Measurements from ENCODE around the gene PRCP.
A peak's percentile ranks its signal among the peaks of the same experiment; 100 is the strongest.

Gene PRCP

GRCh38 chr11:82907371-82907770 is 7.1 kb upstream of the PRCP start:
- no peak for DNase-seq (ENCODE audit: low read depth in 2 of 2)

GRCh38 chr11:82906931-82907330 is 6.7 kb upstream of the PRCP start:
- no peak for DNase-seq (ENCODE audit: low read depth in 2 of 2)

- no peak for DNase-seq (ENCODE audit: low read depth in 2 of 2)
These were observed 6.0 kb upstream of the PRCP start for GRCh38 chr11:82906236-82906635.

GRCh38 chr11:82903843-82904586 is 3.8 kb upstream of the PRCP start:
- no peak for DNase-seq (ENCODE audit: low read depth in 2 of 2)

GRCh38 chr11:82902880-82903279 is 2.6 kb upstream of the PRCP start:
- DNase-seq (ENCODE audit: low read depth in 2 of 2) = no peak

- DNase-seq (ENCODE audit: low read depth in 2 of 2) = no peak
These were observed 1.8 kb upstream of the PRCP start for GRCh38 chr11:82901922-82902485.

- DNase-seq (ENCODE audit: low read depth in 2 of 2) = peak; percentile 88 to 94
These were observed 1.1 kb upstream of the PRCP start, which contains the start of gene DDIAS for GRCh38 chr11:82901165-82901921. Gene DDIAS (plus strand): TSS chr11:82901736. CDS start chr11:82914739, 13,003 bp downstream.

GRCh38 chr11:82899957-82900276 is 313 bp downstream of the PRCP start:
- no peak for DNase-seq (ENCODE audit: low read depth in 2 of 2)

- no peak for DNase-seq (ENCODE audit: low read depth in 2 of 2)
These were observed 927 bp downstream of the PRCP start for GRCh38 chr11:82899186-82899820.

- no peak for DNase-seq (ENCODE audit: low read depth in 2 of 2)
These were observed 2.0 kb downstream of the PRCP start for GRCh38 chr11:82898241-82898640.

GRCh38 chr11:82896183-82896582 is 4.0 kb downstream of the PRCP start:
- DNase-seq (ENCODE audit: low read depth in 2 of 2) = no peak

GRCh38 chr11:82895437-82896091 is 4.7 kb downstream of the PRCP start:
- no peak for DNase-seq (ENCODE audit: low read depth in 2 of 2)

- no peak for DNase-seq (ENCODE audit: low read depth in 2 of 2)
These were observed 7.5 kb downstream of the PRCP start for GRCh38 chr11:82892611-82893169.

GRCh38 chr11:82890936-82891335 is 9.3 kb downstream of the PRCP start:
- no peak for DNase-seq (ENCODE audit: low read depth in 2 of 2)

- DNase-seq (ENCODE audit: low read depth in 2 of 2) = no peak
These were observed 10.3 kb downstream of the PRCP start for GRCh38 chr11:82890002-82890341.

GRCh38 chr11:82889133-82890001 is 10.9 kb downstream of the PRCP start:
- DNase-seq (ENCODE audit: low read depth in 2 of 2) = no peak

GRCh38 chr11:82883853-82884252 is 16.4 kb downstream of the PRCP start:
- no peak for DNase-seq (ENCODE audit: low read depth in 2 of 2)

- no peak for DNase-seq (ENCODE audit: low read depth in 2 of 2)
These were observed 25.3 kb downstream of the PRCP start for GRCh38 chr11:82874646-82875523.

- no peak for DNase-seq (ENCODE audit: low read depth in 2 of 2)
These were observed 26.3 kb downstream of the PRCP start for GRCh38 chr11:82873919-82874333.
